A673 (cell line): Measurements from ENCODE around the gene FBN1. TPM values are rescaled to one million over a fixed set of nuclear protein-coding genes. Genes with fewer than 3 reads are reported as not detected.

Experiments used
- BruUV-seq: library from RNA; stranded (reverse); fragments of 400-500 nt; replicated peaks from 2 replicates; lab custom pipeline; 2021; lab: Mats Ljungman, UMichigan
- CTCF ChIA-PET: fragments of 300-600 bp; sonication (Branson Sonifier 250); formaldehyde crosslinking; loops from one replicate; lab custom pipeline; 2022; ENCODE audit warnings: antibody characterized with exemption; lab: Charles Lee
- POLR2A ChIA-PET: fragments of 300-600 bp; sonication (Branson Sonifier 250); formaldehyde crosslinking; loops from one replicate; lab custom pipeline; 2022; ENCODE audit warnings: antibody characterized with exemption; ENCODE audit not compliant: low non-redundant PET; lab: Charles Lee
- DNase-seq: peaks from one replicate; pipeline ENCODE4 v3.0.0-alpha.2; 2015; ENCODE audit warnings: low spot score
- H3K27ac ChIP-seq: fragments of 200-600 bp; sonication (generic); 2 replicates; pipeline ENCODE4 v1.5.1; 2016; ENCODE audit warnings: mixed run types, low read depth, mild to moderate bottlenecking, mixed read lengths, antibody characterized with exemption, low read length; ENCODE audit not compliant: poor library complexity, severe bottlenecking
- H3K27me3 ChIP-seq: fragments of 200-600 bp; sonication (generic); replicated peaks from 2 replicates; pipeline ENCODE4 v1.6.1; 2017; ENCODE audit warnings: mixed run types, low read depth, mild to moderate bottlenecking, mixed read lengths, antibody characterized with exemption, low read length; ENCODE audit not compliant: insufficient read depth, poor library complexity
- H3K36me3 ChIP-seq: fragments of 200-600 bp; sonication (generic); 2 replicates; pipeline ENCODE4 v1.6.1; 2016; ENCODE audit warnings: mixed run types, mild to moderate bottlenecking, mixed read lengths, antibody characterized with exemption, low read length; ENCODE audit not compliant: insufficient read depth, poor library complexity, severe bottlenecking
- H3K4me1 ChIP-seq: fragments of 200-600 bp; sonication (generic); 2 replicates; pipeline ENCODE4 v1.6.1; 2017; ENCODE audit warnings: mixed run types, mild to moderate bottlenecking, mixed read lengths, antibody characterized with exemption, low read length; ENCODE audit not compliant: insufficient read depth, poor library complexity, severe bottlenecking
- H3K4me3 ChIP-seq: fragments of 200-600 bp; sonication (generic); 2 replicates; pipeline ENCODE4 v1.5.1; 2016; ENCODE audit warnings: low read depth, mixed run types, mild to moderate bottlenecking, mixed read lengths, low read length; ENCODE audit not compliant: poor library complexity, severe bottlenecking
- H3K9me3 ChIP-seq: fragments of 200-600 bp; sonication (generic); 2 replicates; pipeline ENCODE4 v1.6.1; 2016; ENCODE audit warnings: mixed run types, low read depth, mild to moderate bottlenecking, mixed read lengths, antibody characterized with exemption, low read length; ENCODE audit not compliant: poor library complexity, severe bottlenecking
- CTCF ChIP-seq: fragments of 300-800, 200-600 bp; sonication (generic); conservative IDR thresholded peaks from 2 replicates; pipeline ENCODE4 v1.5.1; 2017; ENCODE audit warnings: low read depth, mild to moderate bottlenecking, antibody characterized with exemption, low read length, moderate library complexity, mixed read lengths
- EZH2 ChIP-seq: fragments of 200-600 bp; sonication (generic); IDR thresholded peaks from 2 replicates; pipeline ENCODE4 v1.6.1; 2017; ENCODE audit warnings: borderline replicate concordance, low read depth, mild to moderate bottlenecking, mixed read lengths, antibody characterized with exemption, low read length; ENCODE audit not compliant: poor library complexity, severe bottlenecking
- intact Hi-C: fragments of 100-400 bp; cut with micrococcal nuclease; formaldehyde crosslinking; loops from one replicate; pipeline ENCODE4 v1.10.0; 2022; ENCODE audit not compliant: unreplicated experiment
- total RNA-seq: library from RNA; stranded (reverse); gene quantifications from 2 replicates; pipeline ENCODE4 v1.2.3, GENCODE V29; 2021

The FBN1 gene
- total RNA-seq, 1 experiment from 2014 or later = 25.4 TPM

- POLR2A ChIA-PET = interaction anchor here (0.6 kb wide), 1 partner anchor 10 kb away, joined by 3 read pairs; no protein-coding TSS in a partner anchor
- H3K36me3 ChIP-seq = no peaks in the 10 kb centered on the region
- no peak for DNase-seq
- H3K27me3 ChIP-seq = no peaks in the 10 kb centered on the region
- H3K4me3 ChIP-seq = no peak overlapping the region
- BruUV-seq = no TSS peak
- CTCF ChIA-PET = no interaction called here
- TF ChIP-seq EZH2 (no peak), CTCF (no peak)
- intact Hi-C loops = no loop called here
- peaks cover 11% of the 10 kb centered on the region for H3K4me1 ChIP-seq
- no peaks in the 10 kb centered on the region for H3K9me3 ChIP-seq
- H3K27ac ChIP-seq = no peak overlapping the region
Observed at GRCh38 chr15:48566668-48567067, 78.8 kb downstream of the FBN1 start.

- Histone ChIP-seq H3K4me1 (peaks cover 11% of the 10 kb centered on the region), H3K4me3 (no peak overlapping the region), H3K36me3 (no peaks in the 10 kb centered on the region), H3K9me3 (no peaks in the 10 kb centered on the region), H3K27me3 (no peaks in the 10 kb centered on the region), H3K27ac (no peak overlapping the region)
- intact Hi-C loops = no loop called here
- ChIA-PET POLR2A (interaction anchor here (0.6 to 0.7 kb wide), 2 partner anchors 9 to 11 kb away, joined by 3 to 4 read pairs; no protein-coding TSS in a partner anchor), CTCF (no interaction called here)
- no TSS peak for BruUV-seq
- DNase-seq = no peak
- TF ChIP-seq EZH2 = no peak
- no peak for TF ChIP-seq CTCF
Observed at GRCh38 chr15:48565560-48566482, 79.7 kb downstream of the FBN1 start.

- POLR2A ChIA-PET = no interaction called here
- no TSS peak for BruUV-seq
- Histone ChIP-seq H3K27me3 (no peaks in the 10 kb centered on the region), H3K36me3 (no peaks in the 10 kb centered on the region), H3K4me3 (no peak overlapping the region), H3K27ac (no peak overlapping the region), H3K9me3 (no peaks in the 10 kb centered on the region), H3K4me1 (peaks cover 18% of the 10 kb centered on the region)
- CTCF ChIA-PET = no interaction called here
- TF ChIP-seq CTCF (no peak), EZH2 (no peak)
- intact Hi-C loops = no loop called here
- DNase-seq = no peak
Observed at GRCh38 chr15:48564690-48565089, 80.8 kb downstream of the FBN1 start.
